Colon (tissue), 2 donors: ENCODE measurements around the gene ISYNA1.
"Not testable (repeated sequence)": the region's sequence is repeated elsewhere in the genome, so short reads cannot be mapped to it uniquely, and the experiment has no call there.

ENCODE experiments used
- FAIRE-seq: peaks from 2 replicates; lab custom pipeline; 2012; peaks lifted over from hg19 to GRCh38; lab: Jason Lieb, UNC
- donor health status: control.
- donor health status: control.

ISYNA1 gene

DNA sequence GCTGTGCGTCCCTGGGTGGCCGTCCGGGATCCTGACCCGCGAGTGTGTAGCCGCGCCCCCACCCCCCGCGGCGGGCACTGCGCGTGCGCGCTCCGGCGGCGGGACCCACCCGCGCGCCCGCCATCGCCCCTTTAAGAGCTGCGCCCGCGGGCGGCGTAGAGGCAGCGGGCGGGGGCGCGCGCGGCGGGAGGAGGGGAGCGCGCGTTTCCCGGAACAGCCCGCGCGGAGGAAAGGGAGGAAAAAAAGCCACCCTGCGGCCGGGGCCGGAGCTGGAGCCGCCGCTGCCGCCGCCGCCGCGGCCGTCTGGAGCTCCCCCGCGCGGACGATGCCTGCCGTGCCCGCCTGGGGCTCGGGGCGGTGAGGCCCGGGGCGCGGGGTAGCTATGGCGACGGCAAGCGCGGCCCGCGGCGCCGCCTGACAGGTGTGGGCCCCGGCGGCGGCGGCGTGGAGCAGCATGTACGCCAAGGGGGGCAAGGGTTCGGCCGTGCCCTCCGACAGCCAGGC is 18.7 kb downstream of the ISYNA1 start, which contains the start of gene SSBP4:
TSS of gene SSBP4 (plus strand) at position 204 of the 504 bp plus-strand sequence. CDS start at position 455, 251 bp downstream.
- no peak for FAIRE-seq

DNA sequence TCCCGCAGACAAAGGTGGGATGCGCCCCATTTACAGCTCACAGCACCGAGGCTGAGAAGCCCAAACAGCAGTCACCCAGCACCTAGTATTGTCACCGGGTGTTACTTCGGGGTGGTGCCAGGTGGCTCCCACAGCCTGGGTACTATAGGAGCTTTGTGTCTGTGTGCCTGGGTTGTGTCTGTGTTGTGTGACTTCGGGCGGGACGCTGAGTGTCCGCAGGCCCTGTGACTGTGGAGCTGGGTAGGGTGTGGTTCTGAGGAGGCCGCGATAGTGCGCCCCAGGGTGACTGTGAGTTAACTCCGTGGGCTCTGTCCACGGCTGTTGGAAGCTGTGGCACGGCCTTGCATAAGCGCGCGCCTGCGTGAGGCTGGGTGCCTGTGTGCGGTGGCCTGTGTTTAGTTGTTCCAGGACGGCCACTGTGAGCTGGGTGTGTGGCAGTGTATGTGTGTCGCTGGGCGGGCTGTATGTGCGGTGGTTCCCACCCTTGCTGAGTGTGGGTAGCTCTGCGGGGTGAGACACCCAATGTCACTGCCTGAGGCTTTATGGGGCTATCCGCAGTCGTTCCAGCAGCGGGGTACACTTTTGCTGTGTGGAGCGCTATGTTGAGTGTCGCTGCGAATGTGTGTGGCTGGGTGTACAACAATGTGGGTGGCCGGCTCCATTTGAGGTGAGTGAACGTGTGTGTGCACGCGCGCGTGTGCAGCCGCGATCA is 19.3 kb downstream of the ISYNA1 start:
- no peak for FAIRE-seq

DNA sequence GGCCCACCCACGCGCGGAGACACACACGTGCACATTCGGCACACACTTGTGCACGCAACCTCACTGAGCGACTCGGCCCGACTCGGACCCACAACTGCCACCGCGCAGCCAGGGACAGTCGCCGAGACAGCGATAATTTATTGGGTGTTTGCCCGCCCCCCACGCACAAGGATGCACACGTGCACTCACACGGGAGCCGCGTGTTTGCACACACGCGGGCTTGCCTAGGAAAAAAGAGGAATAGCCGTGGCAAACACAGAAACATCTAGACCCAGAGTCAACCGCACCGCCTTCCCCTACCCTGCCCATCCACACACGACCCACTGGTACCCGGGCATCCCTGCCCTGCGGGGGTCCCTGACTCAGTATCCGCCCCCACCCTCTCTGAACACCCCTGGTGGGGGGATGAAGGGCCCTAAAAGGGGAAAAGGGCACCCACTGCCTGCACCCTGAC is 19.9 kb downstream of the ISYNA1 start:
- FAIRE-seq = no peak

DNA sequence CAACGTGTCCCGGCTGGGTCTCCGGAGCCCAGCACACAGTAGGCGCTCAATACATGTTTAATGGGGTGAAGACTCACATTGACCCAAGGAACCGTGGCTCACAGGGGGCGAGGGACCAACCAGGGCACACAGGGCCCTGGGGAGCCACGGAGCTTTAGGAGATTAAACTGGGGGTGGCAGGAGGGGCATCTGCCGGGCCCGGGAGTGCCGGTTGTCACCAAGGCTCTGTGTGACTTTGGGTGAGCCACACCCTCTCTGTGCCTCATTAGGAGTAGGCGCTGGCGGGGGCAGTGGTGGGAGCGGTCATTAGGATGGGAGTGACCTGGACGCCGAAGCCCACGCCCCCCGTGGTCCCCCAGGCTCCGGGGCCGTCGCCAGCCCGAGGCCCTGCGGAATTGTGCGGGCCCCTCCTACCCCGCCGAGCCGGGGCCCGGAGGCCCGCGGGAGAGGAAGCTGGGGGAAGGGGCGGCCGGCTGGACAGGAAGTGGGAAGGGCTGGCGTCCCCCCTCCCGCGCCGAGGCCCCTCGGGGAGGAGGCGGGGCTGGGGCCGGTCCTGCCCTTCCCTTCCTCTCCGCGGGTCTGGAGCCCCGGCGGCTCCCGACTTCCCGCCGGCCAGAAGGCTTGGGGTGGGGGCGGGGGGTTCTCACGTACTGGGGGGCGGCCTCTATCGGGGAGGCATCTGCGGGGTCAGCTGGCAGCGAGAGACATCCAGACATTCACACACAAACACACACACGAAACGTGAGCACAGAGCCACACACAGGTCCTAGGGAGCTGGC is 20.5 kb downstream of the ISYNA1 start:
- FAIRE-seq = no peak

DNA sequence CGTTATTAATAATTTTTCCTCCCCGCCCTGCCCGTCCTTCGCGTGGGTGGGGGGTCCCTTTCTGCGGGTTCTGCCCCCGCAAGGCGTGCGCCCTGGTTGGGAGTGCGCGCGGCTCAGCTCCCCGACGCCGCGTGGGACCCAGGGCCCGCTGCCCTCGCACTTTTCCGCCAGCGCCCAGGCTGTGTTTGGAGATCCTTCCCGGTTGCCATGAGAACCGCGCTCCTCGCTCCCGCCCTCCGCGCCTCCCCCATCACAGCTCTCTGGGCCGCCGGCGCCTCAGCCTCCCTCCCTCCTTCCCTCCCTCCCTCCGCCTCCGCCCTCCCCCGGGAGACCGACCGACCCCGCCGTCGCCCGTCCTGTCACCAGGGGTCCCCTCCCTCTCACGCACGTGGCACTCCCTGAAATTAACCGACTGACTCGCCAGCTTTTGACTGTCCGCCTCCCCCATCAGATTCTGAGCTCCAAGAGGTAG is 21.1 kb downstream of the ISYNA1 start:
- no peak for FAIRE-seq

DNA sequence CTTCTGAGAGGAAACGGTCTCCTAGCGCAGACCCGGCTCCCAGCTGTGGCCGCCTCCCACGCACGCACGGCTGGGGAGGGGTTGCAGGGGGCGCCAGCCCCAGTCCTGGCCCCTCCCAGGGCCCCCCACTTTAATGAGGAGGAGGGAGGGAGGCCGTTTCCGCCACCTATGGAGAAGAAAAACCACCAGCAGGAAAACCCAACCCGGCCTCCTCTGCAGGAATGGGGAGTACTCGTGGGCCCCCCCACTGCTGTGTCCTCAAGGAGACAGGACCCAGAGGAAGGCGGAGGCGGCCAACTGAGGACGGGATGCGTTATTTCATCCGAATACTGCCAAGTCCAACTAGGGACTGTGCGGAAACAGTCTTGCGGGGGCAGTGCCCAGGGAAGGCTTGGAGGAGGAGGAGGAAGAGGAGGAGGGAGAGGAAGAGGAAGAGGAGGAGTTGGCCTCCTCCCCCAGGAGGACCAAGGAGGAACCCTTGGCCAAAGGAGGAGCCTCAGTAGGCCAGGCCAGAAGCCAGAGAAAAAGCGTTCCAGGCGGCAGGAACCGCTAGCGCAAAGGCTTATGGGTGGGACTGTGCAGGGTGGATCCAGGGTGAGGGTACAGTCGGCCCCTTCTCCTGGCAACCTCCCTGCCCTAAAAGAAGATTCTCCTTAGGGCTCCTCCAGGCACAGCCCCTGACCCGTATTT is 22.6 kb downstream of the ISYNA1 start:
- FAIRE-seq = no peak

DNA sequence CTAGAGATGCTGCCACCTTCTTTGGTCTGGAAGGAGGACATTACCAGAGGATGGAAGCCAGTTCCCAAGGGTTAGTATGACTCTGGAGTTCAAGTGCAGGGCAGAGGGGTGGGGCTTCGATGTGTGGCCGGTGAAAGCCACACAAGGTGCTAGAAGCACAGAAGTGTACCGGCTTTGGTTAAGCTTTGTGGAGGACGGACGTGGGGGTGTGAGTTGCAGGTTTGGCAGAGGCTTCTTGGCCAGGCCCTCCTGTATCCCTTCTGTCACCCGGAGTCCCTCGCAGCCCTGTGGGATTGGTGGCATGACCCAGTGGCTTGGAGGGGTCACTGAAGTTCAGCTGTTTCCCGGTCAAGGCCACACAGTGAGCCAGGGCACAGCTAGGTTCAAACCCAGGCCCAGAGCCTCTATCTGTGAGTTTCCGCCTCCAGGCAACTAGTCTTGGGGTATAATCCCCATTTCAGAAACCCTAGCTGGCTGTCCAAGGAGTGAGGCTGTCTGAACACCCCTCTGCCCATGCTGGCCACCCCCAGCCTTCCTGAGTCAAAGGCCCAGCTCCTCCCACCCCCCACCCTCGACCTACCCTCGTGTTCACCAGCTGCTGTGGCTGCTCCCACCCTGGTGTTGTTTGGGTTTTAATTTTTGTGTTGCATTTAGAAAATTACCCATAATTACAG is 23.3 kb downstream of the ISYNA1 start:
- FAIRE-seq = no peak

DNA sequence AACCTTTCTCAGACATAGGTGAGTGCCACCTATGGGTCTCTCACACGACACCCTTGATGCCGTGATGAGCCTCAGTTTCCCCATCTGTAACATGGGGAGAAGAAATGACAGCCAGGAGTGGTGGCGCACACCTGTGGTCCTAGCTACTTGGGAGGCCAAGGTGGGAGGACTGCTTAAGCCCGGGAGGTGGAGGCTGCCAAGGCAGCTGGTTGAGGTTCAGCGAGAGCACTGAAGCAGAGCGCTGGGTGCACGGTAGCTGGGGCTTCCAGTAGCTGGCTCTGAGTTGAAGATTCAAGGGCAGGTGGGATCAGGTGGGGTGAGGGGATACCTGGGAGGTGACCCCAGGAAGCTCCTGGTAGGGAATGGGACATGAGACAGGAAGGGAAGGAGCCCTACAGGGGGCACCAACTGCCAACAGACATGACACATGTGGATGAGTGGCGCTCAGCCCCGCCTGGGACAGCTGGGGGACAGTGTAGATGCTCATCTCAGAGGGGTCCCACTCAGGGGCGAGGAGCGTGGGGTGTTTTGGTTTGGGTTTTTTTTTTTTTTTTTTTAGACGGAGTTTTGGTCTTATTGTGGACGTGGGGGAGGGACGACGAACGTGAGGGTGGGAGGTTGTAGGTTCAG is 25.2 kb downstream of the ISYNA1 start:
- FAIRE-seq = no peak

DNA sequence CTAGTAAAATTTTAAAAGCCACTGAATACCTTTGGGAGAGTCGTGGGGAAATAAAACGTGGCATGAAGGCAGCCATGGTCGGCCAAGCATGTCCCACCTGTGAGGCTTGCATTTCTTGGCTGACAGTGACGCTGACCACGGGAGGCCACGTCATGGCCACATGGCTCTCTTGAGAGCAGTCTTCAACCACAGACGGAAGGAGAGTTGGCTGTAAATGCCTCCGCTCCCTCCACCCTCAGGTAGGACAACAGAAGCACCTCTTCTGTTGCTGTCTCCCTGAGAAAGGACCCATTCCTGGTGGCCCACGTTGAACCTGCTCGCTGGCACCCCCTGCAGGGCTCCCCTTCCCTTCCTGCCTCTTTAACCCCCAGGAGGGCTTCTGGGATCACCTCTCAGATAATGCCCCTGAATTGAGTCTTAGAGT is 29.9 kb downstream of the ISYNA1 start:
- no peak for FAIRE-seq

DNA sequence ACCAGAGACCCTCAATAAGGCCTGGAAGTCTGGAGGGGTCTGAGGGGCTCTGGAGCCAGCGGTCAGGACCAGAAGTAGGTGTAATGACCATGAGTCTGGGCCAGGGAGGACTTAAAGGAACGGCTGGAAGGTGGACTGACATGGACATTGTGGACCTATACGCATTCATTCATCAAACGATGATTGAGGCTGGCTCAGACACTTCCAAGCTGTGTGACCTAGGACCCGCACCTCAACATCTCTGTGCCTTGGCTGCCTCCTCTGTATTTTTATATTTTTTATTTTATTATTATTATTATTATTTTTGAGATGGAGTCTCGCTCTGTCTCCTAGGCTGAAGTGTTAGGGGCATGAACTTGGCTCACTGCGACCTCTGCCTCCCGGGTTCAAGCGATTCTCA is 31.2 kb downstream of the ISYNA1 start:
- FAIRE-seq = no peak

DNA sequence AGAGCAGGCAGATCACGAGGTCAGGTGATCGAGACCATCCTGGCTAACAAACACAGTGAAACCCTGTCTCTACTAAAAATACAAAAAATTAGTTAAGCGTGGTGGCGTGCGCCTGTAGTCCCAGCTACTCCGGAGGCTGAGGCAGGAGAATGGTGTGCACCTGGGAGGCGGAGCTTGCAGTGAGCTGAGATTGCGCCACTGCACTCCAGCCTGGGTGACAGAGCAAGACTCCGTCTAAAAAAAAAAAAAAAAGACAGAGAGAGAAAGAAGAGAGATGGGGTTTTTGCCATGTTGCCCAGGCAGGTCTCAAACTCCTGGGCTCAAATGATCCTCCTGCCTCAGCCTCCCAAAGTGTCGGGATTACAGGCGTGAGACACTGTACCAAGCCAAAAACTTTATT is 32.2 kb downstream of the ISYNA1 start:
- not testable (repeated sequence) for FAIRE-seq

DNA sequence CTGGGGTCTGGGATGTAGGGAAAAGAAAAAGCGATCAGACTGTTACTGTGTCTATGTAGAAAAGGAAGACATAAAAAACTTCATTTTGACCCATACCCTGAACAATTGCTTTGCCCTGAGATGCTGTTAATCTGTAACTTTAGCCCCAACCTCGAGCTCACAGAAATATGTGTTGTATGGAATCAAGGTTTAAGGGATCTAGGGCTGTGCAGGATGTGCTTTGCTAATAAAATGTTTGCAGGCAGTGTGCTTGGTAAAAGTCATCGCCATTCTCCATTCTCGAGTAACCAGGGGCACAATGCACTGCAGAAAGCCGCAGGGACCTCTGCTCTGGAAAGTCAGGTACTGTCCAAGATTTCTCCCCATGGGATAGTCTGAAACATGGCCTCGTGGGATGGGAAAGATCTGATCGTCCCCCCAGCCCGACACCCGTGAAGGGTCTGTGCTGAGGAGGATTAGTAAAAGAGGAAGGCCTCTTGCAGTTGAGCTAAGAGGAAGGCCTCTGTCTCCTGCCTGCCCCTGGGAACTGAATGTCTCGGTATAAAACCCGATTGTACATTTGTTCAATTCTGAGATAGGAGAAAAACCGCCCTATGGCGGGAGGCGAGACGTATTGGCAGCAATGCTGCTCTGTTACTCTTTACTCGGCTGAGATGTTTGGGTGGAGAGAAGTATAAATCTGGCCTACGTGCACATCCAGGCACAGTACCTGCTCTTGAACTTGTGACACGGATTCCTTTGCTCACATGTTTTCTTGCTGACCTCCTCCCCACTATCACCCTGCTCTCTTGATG is 35.3 kb downstream of the ISYNA1 start:
- not testable (repeated sequence) for FAIRE-seq

DNA sequence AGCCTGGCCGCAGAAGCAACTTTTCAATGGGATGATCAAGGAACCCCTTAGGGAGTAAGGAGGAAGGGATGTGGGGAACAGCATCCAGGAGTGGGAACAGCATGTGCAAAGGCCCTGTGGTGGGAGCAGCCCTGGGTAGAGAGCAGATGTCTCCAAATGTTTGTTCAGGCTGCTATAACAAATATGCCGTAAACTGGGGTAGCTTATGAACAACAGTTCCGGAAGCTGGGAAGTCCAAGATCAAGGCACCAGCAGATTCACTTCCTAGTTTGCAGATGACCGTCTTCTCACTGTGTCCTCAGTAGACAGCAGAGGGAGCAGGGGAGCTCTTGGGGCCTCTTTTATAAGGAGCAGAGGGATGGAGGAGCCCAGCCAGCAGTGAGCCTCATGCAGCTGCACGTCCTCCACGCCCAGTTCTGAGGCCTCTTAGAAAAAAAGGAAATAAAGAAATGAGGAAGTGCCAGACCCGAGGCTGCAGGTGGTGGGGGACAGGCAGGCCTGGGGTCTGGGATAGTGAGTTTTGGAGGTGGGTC is 36.3 kb downstream of the ISYNA1 start:
- FAIRE-seq = no peak

DNA sequence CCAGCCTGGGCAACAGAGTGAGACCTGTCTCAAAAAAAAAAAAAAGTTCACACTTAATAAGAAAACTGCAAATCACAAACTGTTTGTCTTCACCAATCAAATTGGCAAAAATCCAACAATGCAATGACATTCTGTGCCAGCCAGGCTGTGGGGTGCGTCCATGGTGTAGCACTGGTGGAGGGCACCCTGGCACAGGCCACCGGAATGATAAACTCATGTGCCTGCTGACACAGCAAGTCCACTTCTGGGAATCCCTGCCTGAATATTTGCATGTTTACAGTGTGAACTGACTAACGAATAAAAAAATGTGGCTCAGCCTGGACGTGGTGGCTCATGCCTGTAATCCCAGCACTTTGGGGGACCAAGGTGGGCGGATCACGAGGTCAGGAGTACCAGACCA is 38.9 kb downstream of the ISYNA1 start:
- no peak for FAIRE-seq

DNA sequence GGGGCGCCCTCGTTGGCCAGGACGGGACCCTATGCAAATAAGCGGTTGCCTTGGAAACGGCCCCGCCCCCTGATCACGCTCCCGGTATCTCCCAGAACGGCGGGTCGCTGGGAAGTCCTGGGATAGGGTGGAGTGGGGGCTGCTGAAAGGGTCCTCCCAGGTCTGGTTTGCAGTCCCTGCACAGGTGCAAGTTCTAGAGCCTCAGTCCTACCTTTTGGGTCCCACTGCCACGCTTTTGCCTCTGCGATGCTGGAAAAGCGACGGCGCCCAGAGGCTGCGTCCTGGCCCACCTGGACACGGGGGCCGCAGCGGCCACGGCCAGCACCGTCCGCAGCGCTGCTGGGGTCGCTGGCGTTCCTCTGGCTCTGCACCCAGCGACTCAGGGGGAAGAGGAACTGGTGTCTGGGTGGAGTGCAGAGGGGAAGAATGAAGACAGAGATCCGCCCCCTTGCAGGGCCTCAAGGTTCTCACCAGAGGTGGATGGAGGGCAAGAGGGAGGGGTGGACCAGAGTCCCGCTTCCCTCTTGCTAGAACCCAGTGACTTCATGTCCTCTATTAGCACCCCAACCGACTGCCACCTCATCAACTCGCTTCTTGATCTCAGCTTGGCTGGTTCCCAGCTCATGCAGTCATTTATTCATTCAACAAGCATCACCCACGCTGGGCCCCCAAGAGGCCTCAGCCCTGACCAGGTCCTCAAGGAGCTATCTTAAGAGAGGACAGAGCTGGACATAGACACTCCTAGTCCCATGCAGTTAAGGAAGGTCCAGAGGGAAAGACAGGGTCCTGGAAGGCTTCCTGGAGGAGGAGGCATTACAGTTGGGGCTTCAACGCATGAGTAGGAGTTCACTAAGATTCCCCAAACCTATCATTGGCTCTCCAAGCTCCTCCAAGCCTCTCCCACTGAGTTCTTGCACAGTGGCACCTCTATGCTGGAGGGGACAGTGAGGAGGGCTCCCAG is 40.4 kb downstream of the ISYNA1 start, which contains the start of gene LRRC25:
TSS of gene LRRC25 (minus strand) at position 381 of the 961 bp plus-strand sequence. CDS start 659 bp downstream, outside the sequence.
- FAIRE-seq = no peak

DNA sequence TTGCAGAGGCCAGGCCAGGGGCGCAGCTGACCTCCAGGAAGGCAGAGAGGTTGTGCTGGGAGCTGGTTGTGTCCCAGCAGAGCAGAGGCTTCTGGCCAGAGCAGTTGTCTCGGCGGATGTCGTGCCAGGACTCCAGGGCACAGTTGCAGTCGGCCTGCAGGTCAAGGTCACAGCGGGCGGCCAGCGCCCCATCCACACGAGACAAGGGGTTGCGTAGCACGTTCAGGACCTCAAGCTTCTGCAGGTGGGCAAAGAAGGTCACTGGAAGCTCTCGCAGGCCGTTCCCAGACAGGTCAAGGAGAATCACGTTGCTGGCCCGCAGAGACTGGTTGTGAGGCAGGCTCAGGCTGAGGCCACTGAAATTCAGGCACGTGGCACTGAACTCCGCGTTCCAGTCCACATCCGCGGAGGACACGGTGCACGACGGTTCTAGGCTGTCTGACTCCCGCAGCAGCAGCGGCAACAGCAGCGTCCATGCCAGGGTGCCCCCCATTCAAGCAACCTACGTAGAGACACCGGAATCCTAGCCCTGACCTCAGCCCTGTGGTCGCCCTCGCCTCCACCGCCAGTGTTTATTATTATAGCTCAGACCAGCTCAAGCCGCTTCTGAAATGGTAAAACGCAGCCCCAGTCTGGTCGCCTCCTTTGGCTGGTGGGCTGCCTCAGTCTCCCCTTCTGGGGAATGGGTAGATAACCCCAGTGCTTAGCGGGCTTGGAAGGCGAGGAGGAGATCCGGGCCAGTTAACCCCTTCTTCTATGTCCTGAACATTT is 41.3 kb downstream of the ISYNA1 start:
- no peak for FAIRE-seq

DNA sequence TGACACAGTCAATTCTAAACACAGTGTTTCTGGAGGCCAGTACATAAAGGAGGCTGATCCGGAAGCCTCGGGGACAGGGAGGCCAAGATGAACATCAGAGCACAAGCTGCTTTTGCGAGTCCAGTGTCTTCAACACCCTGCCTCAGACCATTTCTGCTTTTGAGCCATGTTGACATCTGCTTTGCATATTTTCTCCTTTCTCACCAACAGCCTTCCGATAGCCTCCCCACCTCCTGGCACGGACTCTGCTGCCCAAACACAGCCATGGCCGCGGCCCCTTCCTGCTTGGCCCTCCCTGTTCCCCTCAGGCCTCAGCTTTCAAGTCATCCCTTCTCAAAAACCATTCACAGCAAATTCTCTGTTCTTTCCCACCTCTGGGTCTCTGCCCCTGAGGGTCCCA is 44.1 kb downstream of the ISYNA1 start:
- FAIRE-seq = no peak

DNA sequence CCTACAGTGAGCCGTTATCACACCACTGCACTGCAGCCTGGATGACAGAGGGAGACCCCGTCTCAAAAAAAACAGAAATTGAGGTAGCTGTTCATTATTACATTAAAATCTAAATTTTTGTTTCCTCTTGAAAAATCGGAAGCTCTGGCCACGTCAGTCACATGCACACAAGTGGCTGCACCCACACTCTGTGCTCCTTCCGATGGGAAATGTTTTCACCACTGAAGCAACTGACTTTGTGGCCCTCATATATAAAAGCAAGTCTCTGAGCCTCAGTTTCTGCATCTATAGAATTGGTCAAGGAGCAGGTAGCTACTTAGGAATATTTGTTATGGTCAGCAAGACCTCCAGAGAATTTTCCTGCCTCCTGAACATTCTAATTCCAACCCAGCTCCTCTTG is 45.0 kb downstream of the ISYNA1 start:
- no peak for FAIRE-seq
